ENCODE data around the gene APMAP. TPM values are rescaled to one million over a fixed set of nuclear protein-coding genes. Genes with fewer than 3 reads are reported as not detected.

Gene APMAP
- total RNA-seq, 2 experiments from 2014 or later: 73.5 to 75.8 TPM

GRCh38 chr20:24977797-24978196, 14.8 kb downstream of the APMAP start:
- ChIA-PET POLR2A (no interaction called here), CTCF (no interaction called here)

GRCh38 chr20:24977336-24977735, 15.2 kb downstream of the APMAP start:
- ChIA-PET POLR2A (no interaction called here), CTCF (no interaction called here)

- ChIA-PET POLR2A (no interaction called here), CTCF (no interaction called here)
Measured at GRCh38 chr20:24972341-24972740, 20.2 kb downstream of the APMAP start.

GRCh38 chr20:24971376-24972101, 21.0 kb downstream of the APMAP start:
- ChIA-PET POLR2A (no interaction called here), CTCF (no interaction called here)

GRCh38 chr20:24970754-24971153, 21.8 kb downstream of the APMAP start:
- ChIA-PET POLR2A (no interaction called here), CTCF (no interaction called here)

GRCh38 chr20:24970030-24970553, 22.5 kb downstream of the APMAP start:
- POLR2A ChIA-PET: no interaction called here
- CTCF ChIA-PET: no interaction called here

GRCh38 chr20:24969186-24970029, 23.1 kb downstream of the APMAP start:
- ChIA-PET CTCF (no interaction called here), POLR2A (no interaction called here)

- ChIA-PET POLR2A (no interaction called here), CTCF (no interaction called here)
Measured at GRCh38 chr20:24968278-24968800, 24.2 kb downstream of the APMAP start.

- ChIA-PET POLR2A (no interaction called here), CTCF (no interaction called here)
Measured at GRCh38 chr20:24966317-24967012, 26.1 kb downstream of the APMAP start.

- CTCF ChIA-PET: no interaction called here
- POLR2A ChIA-PET: interaction anchor here (0.9 kb wide), 1 partner anchor 26 kb away, joined by 3 read pairs; no protein-coding TSS in a partner anchor
Measured at GRCh38 chr20:24965065-24965919, 27.3 kb downstream of the APMAP start.

- ChIA-PET POLR2A (interaction anchor here (0.9 kb wide), 1 partner anchor 27 kb away, joined by 3 read pairs; no protein-coding TSS in a partner anchor), CTCF (no interaction called here)
Measured at GRCh38 chr20:24964506-24964840, 28.1 kb downstream of the APMAP start.

- CTCF ChIA-PET: interaction anchor here (0.9 to 1.0 kb wide), 2 partner anchors 13 to 33 kb away, joined by 3 read pairs; no protein-coding TSS in a partner anchor
Measured at GRCh38 chr20:24963672-24964505, 28.7 kb downstream of the APMAP start.

GRCh38 chr20:24962510-24962909, 30.0 kb downstream of the APMAP start:
- ChIA-PET CTCF (interaction anchor here (0.6 to 1.4 kb wide), 3 partner anchors 11 to 291 kb away, joined by 3 to 4 read pairs (median 3); partner anchors contain the start of gene CST7), POLR2A (interaction anchor here (3.6 kb wide), 1 partner anchor 12 kb away, joined by 23 read pairs; the partner anchor contains the start of gene CST7)

More at GRCh38 chr20:24963672-24964505, 28.7 kb downstream of the APMAP start:
- POLR2A ChIA-PET: interaction anchor here (0.9 kb wide), 1 partner anchor 27 kb away, joined by 3 read pairs; no protein-coding TSS in a partner anchor

- CTCF ChIA-PET: interaction anchor here (1.4 kb wide), 1 partner anchor 13 kb away, joined by 3 read pairs; the partner anchor contains the start of gene CST7
- POLR2A ChIA-PET: interaction anchor here (3.6 kb wide), 1 partner anchor 12 kb away, joined by 23 read pairs; the partner anchor contains the start of gene CST7
Measured at GRCh38 chr20:24962182-24962492, 30.4 kb downstream of the APMAP start.

- ChIA-PET POLR2A (interaction anchor here (1.6 to 3.6 kb wide), 2 partner anchors 11 to 27 kb away, joined by 5 to 23 read pairs; partner anchors contain the start of gene CST7), CTCF (interaction anchor here (0.6 to 1.8 kb wide), 4 partner anchors 12 to 312 kb away, joined by 3 to 6 read pairs (median 3); partner anchors contain the start of gene CST7)
Measured at GRCh38 chr20:24961384-24962181, 31.0 kb downstream of the APMAP start.

GRCh38 chr20:24960861-24961260, 31.7 kb downstream of the APMAP start:
- POLR2A ChIA-PET: interaction anchor here (1.0 to 3.6 kb wide), 4 partner anchors 10 to 32 kb away, joined by 3 to 23 read pairs (median 4); partner anchors contain the start of genes APMAP and CST7
- CTCF ChIA-PET: interaction anchor here (0.6 to 1.8 kb wide), 3 partner anchors 11 to 313 kb away, joined by 3 to 6 read pairs (median 3); partner anchors contain the start of gene CST7
